ENCODE measurements around the gene PLAGL2.

The PLAGL2 gene

GRCh38 chr20:32207626-32208498, at the start of gene PLAGL2, which contains the start of gene POFUT1:
PLAGL2 (minus strand) TSS chr20:32207743; CDS start chr20:32202178, 5,565 bp downstream.
POFUT1 (plus strand) TSS chr20:32207880; CDS start chr20:32207942, 62 bp downstream.
- Histone ChIP-seq H3K4me3 (ENCODE audit: low read length, poor library complexity, severe bottlenecking) (peak within 1 kb of the TSS; percentile 100), H3K9ac (ENCODE audit: low read depth, low read length, poor library complexity, severe bottlenecking) (peak within 1 kb of the TSS; percentile 99), H2AFZ (ENCODE audit: low read length) (peak within 1 kb of the TSS; percentile 96), H3K79me2 (ENCODE audit: insufficient read depth, low read length) (peaks cover 87% of the 10 kb centered on the region), H3K4me2 (ENCODE audit: low read depth, low read length, poor library complexity, severe bottlenecking) (peak within 1 kb of the TSS; percentile 99), H4K20me1 (ENCODE audit: insufficient read depth, low read length, poor library complexity, severe bottlenecking) (peaks cover 48% of the 10 kb centered on the region), H3K27me3 (ENCODE audit: insufficient read depth, low read length, poor library complexity, severe bottlenecking) (no peaks in the 10 kb centered on the region), H3K9me2 (replicated peaks; ENCODE audit: low read depth, low read length) (no peaks in the 10 kb centered on the region), H3K36me3 (ENCODE audit: insufficient read depth, low read length) (no peaks in the 10 kb centered on the region), H3K9me3 (ENCODE audit: insufficient read depth, low read depth, low read length) (no peaks in the 10 kb centered on the region), H3F3A (ENCODE audit: low read depth) (no peaks in the 10 kb centered on the region), H3K4me1 (ENCODE audit: insufficient read depth, low read length, poor library complexity, severe bottlenecking) (peaks cover 69% of the 10 kb centered on the region)
- TF ChIP-seq EZH2phosphoT487 (IDR thresholded peaks at IDR 0.05; ENCODE audit: borderline replicate concordance) = no peak
- peak; percentile 31; the same call in 1 of the 2 replicates for TF ChIP-seq CTCF (conservative IDR thresholded peaks at IDR 0.05; ENCODE audit: low read length)

GRCh38 chr20:32252189-32252588, 44.6 kb upstream of the PLAGL2 start:
- TF ChIP-seq EZH2phosphoT487 (IDR thresholded peaks at IDR 0.05; ENCODE audit: borderline replicate concordance) = no peak
- Histone ChIP-seq H3F3A (ENCODE audit: low read depth) (no peaks in the 10 kb centered on the region), H2AFZ (ENCODE audit: low read length) (no peak overlapping the region), H3K27me3 (ENCODE audit: insufficient read depth, low read length, poor library complexity, severe bottlenecking) (no peaks in the 10 kb centered on the region), H4K20me1 (ENCODE audit: insufficient read depth, low read length, poor library complexity, severe bottlenecking) (no peaks in the 10 kb centered on the region), H3K36me3 (ENCODE audit: insufficient read depth, low read length) (no peaks in the 10 kb centered on the region), H3K9me2 (replicated peaks; ENCODE audit: low read depth, low read length) (no peaks in the 10 kb centered on the region), H3K4me3 (ENCODE audit: low read length, poor library complexity, severe bottlenecking) (no peak overlapping the region), H3K9me3 (ENCODE audit: insufficient read depth, low read depth, low read length) (no peaks in the 10 kb centered on the region), H3K79me2 (ENCODE audit: insufficient read depth, low read length) (no peaks in the 10 kb centered on the region), H3K4me2 (ENCODE audit: low read depth, low read length, poor library complexity, severe bottlenecking) (no peak overlapping the region), H3K9ac (ENCODE audit: low read depth, low read length, poor library complexity, severe bottlenecking) (no peak overlapping the region), H3K4me1 (ENCODE audit: insufficient read depth, low read length, poor library complexity, severe bottlenecking) (no peaks in the 10 kb centered on the region)

GRCh38 chr20:32251470-32251869, 43.9 kb upstream of the PLAGL2 start:
- Histone ChIP-seq H3K27me3 (ENCODE audit: insufficient read depth, low read length, poor library complexity, severe bottlenecking) (no peaks in the 10 kb centered on the region), H3K79me2 (ENCODE audit: insufficient read depth, low read length) (no peaks in the 10 kb centered on the region), H3F3A (ENCODE audit: low read depth) (no peaks in the 10 kb centered on the region), H3K9ac (ENCODE audit: low read depth, low read length, poor library complexity, severe bottlenecking) (no peak overlapping the region), H3K4me2 (ENCODE audit: low read depth, low read length, poor library complexity, severe bottlenecking) (no peak overlapping the region), H3K36me3 (ENCODE audit: insufficient read depth, low read length) (no peaks in the 10 kb centered on the region), H3K4me1 (ENCODE audit: insufficient read depth, low read length, poor library complexity, severe bottlenecking) (no peaks in the 10 kb centered on the region), H3K9me2 (replicated peaks; ENCODE audit: low read depth, low read length) (no peaks in the 10 kb centered on the region), H4K20me1 (ENCODE audit: insufficient read depth, low read length, poor library complexity, severe bottlenecking) (no peaks in the 10 kb centered on the region), H2AFZ (ENCODE audit: low read length) (no peak overlapping the region), H3K9me3 (ENCODE audit: insufficient read depth, low read depth, low read length) (no peaks in the 10 kb centered on the region), H3K4me3 (ENCODE audit: low read length, poor library complexity, severe bottlenecking) (no peak overlapping the region)
- TF ChIP-seq EZH2phosphoT487 (IDR thresholded peaks at IDR 0.05; ENCODE audit: borderline replicate concordance) (no peak), CTCF (conservative IDR thresholded peaks at IDR 0.05; ENCODE audit: low read length) (no peak)
